CD4-positive, alpha-beta memory T cell (primary cell): ENCODE results near the gene PPA2. TPM values are rescaled to one million over a fixed set of nuclear protein-coding genes. Genes with fewer than 3 reads are reported as not detected.

ENCODE experiments used
- CTCF ChIA-PET: fragments of 350-600 bp; sonication (Branson Sonifier 250); formaldehyde crosslinking; loops from one replicate; lab custom pipeline; 2021; ENCODE audit warnings: inconsistent platforms; ENCODE audit not compliant: partially characterized antibody; lab: Charles Lee
- POLR2A ChIA-PET: fragments of 350-600 bp; sonication (Branson Sonifier 250); formaldehyde crosslinking; loops from one replicate; lab custom pipeline; 2021; ENCODE audit not compliant: partially characterized antibody; lab: Charles Lee
- DNase-seq, 5 donors: peaks; one replicate each; pipeline versions ENCODE4 v3.0.0 to v3.0.0-alpha.2; 2020 to 2022; ENCODE audit warnings: mixed read lengths in 1 of 5
- H3K27ac ChIP-seq: one replicate; pipeline ENCODE4 v1.7.0; 2013; ENCODE audit warnings: low read depth, low read length
- H3K27me3 ChIP-seq: 2 replicates; pipeline ENCODE4 v1.7.0; 2013; ENCODE audit warnings: mild to moderate bottlenecking, low read length, moderate library complexity; ENCODE audit not compliant: insufficient read depth
- H3K36me3 ChIP-seq: 2 replicates; pipeline ENCODE4 v1.7.0; 2013; ENCODE audit warnings: mild to moderate bottlenecking, low read length, moderate library complexity; ENCODE audit not compliant: insufficient read depth
- H3K4me1 ChIP-seq: 2 replicates; pipeline ENCODE4 v1.7.0; 2013; ENCODE audit warnings: mild to moderate bottlenecking, low read length, moderate library complexity; ENCODE audit not compliant: insufficient read depth
- H3K4me3 ChIP-seq, 2 donors: one replicate each; pipeline ENCODE4 v1.7.0; 2013; ENCODE audit warnings: low read length in 2 of 2, mild to moderate bottlenecking in 1 of 2
- H3K9me3 ChIP-seq, 2 donors: one replicate each; pipeline ENCODE4 v1.7.0; 2013; ENCODE audit warnings: low read length in 2 of 2, control low read depth in 1 of 2; ENCODE audit not compliant: control insufficient read depth in 1 of 2
- H3K27ac Mint-ChIP-seq, 7 donors: one replicate each; pipeline ENCODE4 v1.8.0; 2020 to 2021; ENCODE audit warnings: mixed read lengths in 7 of 7, mild to moderate bottlenecking in 6 of 7, inconsistent platforms in 3 of 7, moderate library complexity in 3 of 7
- H3K27me3 Mint-ChIP-seq, 2 donors: one replicate each; pipeline ENCODE4 v1.8.0; 2020 to 2021; ENCODE audit warnings: mixed read lengths in 2 of 2
- H3K36me3 Mint-ChIP-seq, 2 donors: one replicate each; pipeline ENCODE4 v1.8.0; 2020 to 2021; ENCODE audit warnings: mixed read lengths in 2 of 2, inconsistent platforms in 1 of 2, mild to moderate bottlenecking in 1 of 2
- H3K4me1 Mint-ChIP-seq, 4 donors: one replicate each; pipeline ENCODE4 v1.8.0; 2020 to 2021; ENCODE audit warnings: mixed read lengths in 4 of 4, mild to moderate bottlenecking in 1 of 4
- H3K4me3 Mint-ChIP-seq, 8 donors: one replicate each; pipeline ENCODE4 v1.8.0; 2020 to 2021; ENCODE audit warnings: mixed read lengths in 8 of 8, mild to moderate bottlenecking in 7 of 8, moderate library complexity in 6 of 8, inconsistent platforms in 3 of 8
- H3K9me3 Mint-ChIP-seq, 8 donors: one replicate each; pipeline ENCODE4 v1.8.0; 2020 to 2021; ENCODE audit warnings: mixed read lengths in 8 of 8, mild to moderate bottlenecking in 5 of 8, inconsistent platforms in 3 of 8, moderate library complexity in 1 of 8
- intact Hi-C: fragments of 100-400 bp; cut with micrococcal nuclease; formaldehyde crosslinking; loops from one replicate; pipeline ENCODE4 v1.15.1; 2023
- polyA plus RNA-seq, 2 donors: library from polyadenylated mRNA; unstranded; fragments of 300-500 nt; fragmentation: Illumina TruSeq; gene quantifications; one replicate each; pipeline ENCODE4 v1.2.3, GENCODE V29; 2021
- total RNA-seq, 2 experiments: library from RNA; stranded (reverse); gene quantifications; one replicate each; pipeline ENCODE4 v1.2.3, GENCODE V29; 2021

The PPA2 gene
- total RNA-seq = 10 to 100 TPM; 56.3 to 59.7 TPM
- 100 to 1,000 TPM; 129 to 160 TPM for polyA plus RNA-seq

DNA sequence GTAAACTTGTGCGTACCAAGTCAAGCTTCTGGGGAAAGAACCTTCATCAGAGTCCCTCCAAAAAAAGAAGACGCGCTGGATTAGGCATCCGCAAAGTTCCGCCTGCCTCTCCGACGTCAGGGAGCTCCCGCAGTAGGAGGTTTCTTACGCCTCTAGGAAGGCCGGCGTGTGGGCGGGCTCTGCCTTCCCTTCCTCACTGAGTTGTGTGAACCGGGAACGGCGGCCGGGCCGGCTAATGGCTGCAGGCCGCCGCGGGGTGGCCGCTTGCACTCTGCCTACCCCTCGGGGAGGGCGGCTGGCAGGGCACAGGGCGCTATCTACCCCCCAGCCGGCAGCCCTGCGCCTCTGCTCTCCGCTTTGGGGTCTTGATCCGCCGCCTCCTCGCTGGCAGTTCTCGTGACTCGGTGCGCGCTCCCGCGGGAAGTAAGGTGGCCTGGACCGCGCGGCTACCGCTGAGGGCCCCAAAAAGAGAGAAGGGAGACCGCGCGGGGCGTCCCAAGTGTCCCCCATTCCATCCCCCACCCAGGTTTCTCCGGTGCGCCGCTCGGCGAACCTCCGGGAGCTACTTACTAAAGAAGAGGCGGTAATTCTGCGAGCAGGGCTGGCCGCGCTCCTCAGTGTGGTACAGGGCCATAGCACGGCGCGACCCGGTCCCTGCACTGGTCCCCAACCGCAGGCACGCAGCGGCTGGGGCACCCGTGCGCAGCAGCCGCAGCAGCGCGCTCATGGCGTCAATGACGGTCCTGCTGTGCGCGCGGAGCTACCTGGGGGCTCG lies at the start of gene PPA2:
Gene PPA2 (minus strand): TSS at position 739 of the 775 bp plus-strand sequence. CDS start 12 bp downstream, at position 727.
- ChIA-PET CTCF (interaction anchor here (0.7 to 3.5 kb wide), 45 partner anchors 8 to 820 kb away, joined by 3 to 55 read pairs (median 3); partner anchors contain the start of gene TET2), POLR2A (interaction anchor here (0.6 to 2.2 kb wide), 12 partner anchors 9 to 842 kb away, joined by 3 to 28 read pairs (median 4); partner anchors contain the start of genes GSTCD, INTS12, TBCK and TET2)
- Histone ChIP-seq H3K27ac (peak within 1 kb of the TSS; percentile 97), H3K27me3 (no peaks in the 10 kb centered on the region), H3K36me3 (no peaks in the 10 kb centered on the region), H3K4me3 (peak within 1 kb of the TSS; percentile 72 to 84), H3K4me1 (peaks cover 35% of the 10 kb centered on the region), H3K9me3 (no peaks in the 10 kb centered on the region)
- peaks cover 26 to 56% (median 41%) of the 10 kb centered on the region in 4 donors for H3K4me1 Mint-ChIP-seq
- peak within 1 kb of the TSS; percentile 98 to 99 (median 99) for H3K27ac Mint-ChIP-seq
- H3K9me3 Mint-ChIP-seq = peaks cover 0 to 2% (median 0%) of the 10 kb centered on the region in 8 donors
- peaks cover 0 to 3% of the 10 kb centered on the region in 2 donors for H3K27me3 Mint-ChIP-seq
- H3K4me3 Mint-ChIP-seq = peak within 1 kb of the TSS; percentile 97 to 99 (median 99)
- peak; percentile 81 to 89 (median 85) for DNase-seq
- peaks cover 0 to 16% of the 10 kb centered on the region in 2 donors for H3K36me3 Mint-ChIP-seq
- intact Hi-C loops = loop anchor here (1.0 to 10.0 kb wide), 3 partner anchors 235 to 979 kb away; partner anchors contain the start of genes AIMP1, CXXC4, GSTCD and INTS12

DNA sequence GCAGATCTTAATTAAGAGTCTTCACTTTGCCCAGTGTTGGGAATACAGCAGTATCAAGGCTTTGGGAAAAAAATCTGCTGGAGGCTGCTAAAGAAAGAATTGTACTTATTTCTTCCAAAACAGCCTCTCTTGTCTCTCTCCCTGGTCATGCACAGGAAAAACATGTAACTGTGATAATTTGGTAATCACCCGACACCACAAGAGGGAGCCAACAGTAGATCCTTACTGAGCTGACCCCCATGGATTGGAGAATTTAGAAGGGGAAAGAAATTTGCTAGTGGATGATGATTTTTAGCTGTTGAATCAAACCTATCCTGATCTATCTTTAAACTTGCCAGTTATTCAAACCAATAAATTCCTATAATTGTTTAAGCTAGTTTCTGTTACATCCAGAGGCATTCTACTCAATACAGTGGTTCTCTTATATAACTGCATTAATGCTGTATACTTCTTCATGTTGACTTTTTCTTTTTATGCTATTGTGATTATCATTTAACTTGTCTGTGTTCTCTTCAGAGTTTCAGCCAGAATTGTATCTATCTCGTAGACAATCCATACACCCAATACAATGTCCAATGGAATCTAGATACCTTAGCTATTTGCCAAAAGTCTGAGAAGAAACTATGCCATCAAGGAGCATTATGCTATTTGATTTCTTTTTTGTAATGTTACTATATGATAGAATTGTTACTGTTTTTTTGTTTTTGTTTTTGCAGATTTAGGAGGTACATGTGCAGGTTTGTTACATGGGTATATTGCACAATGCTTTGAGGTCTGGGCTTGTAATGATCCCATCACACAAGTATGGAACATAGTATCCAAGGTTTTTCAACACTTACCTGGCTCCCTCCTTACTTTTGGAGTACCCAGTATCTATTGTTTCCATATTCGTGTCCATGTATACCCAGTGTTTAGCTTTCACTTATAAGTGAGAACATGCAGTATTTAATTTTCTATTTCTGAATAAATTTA lies 47.2 kb upstream of the PPA2 start:
- Histone ChIP-seq H3K36me3 (no peaks in the 10 kb centered on the region), H3K4me1 (no peaks in the 10 kb centered on the region), H3K4me3 (no peak overlapping the region), H3K27ac (no peak overlapping the region), H3K9me3 (no peaks in the 10 kb centered on the region), H3K27me3 (no peaks in the 10 kb centered on the region)
- no peak overlapping the region for H3K4me3 Mint-ChIP-seq
- H3K27ac Mint-ChIP-seq = no peak overlapping the region
- intact Hi-C loops = loop anchor here (1.0 to 5.0 kb wide), 2 partner anchors 194 to 681 kb away; no protein-coding TSS in a partner anchor
- POLR2A ChIA-PET = no interaction called here
- CTCF ChIA-PET = interaction anchor here (0.7 kb wide), 1 partner anchor 193 kb away, joined by 3 read pairs; no protein-coding TSS in a partner anchor
- H3K27me3 Mint-ChIP-seq = peaks cover 3 to 4% of the 10 kb centered on the region in 2 donors
- H3K4me1 Mint-ChIP-seq = no peaks in the 10 kb centered on the region
- no peaks in the 10 kb centered on the region for H3K36me3 Mint-ChIP-seq
- DNase-seq = peak in 3 of 5 donors; percentile 2 to 6 (median 4)
- peaks cover 0 to 4% (median 0%) of the 10 kb centered on the region in 8 donors for H3K9me3 Mint-ChIP-seq

GRCh38 chr4:105510245-105510644 lies 36.4 kb upstream of the PPA2 start:
- Mint-ChIP-seq H3K4me1 (peaks cover 0 to 2% (median 0%) of the 10 kb centered on the region in 4 donors), H3K36me3 (no peaks in the 10 kb centered on the region), H3K9me3 (peaks cover 0 to 16% (median 6%) of the 10 kb centered on the region in 8 donors), H3K27me3 (peaks cover 1 to 3% of the 10 kb centered on the region in 2 donors), H3K27ac (no peak overlapping the region), H3K4me3 (no peak overlapping the region)
- CTCF ChIA-PET = no interaction called here
- no peak overlapping the region for H3K27ac ChIP-seq
- H3K9me3 ChIP-seq = no peaks in the 10 kb centered on the region
- no peak for DNase-seq
- H3K27me3 ChIP-seq = no peaks in the 10 kb centered on the region
- POLR2A ChIA-PET = no interaction called here
- no peaks in the 10 kb centered on the region for H3K36me3 ChIP-seq
- intact Hi-C loops = no loop called here
- no peaks in the 10 kb centered on the region for H3K4me1 ChIP-seq
- no peak overlapping the region for H3K4me3 ChIP-seq

- H3K27me3 Mint-ChIP-seq = peaks cover 1 to 3% of the 10 kb centered on the region in 2 donors
- ChIA-PET POLR2A (no interaction called here), CTCF (no interaction called here)
- no peaks in the 10 kb centered on the region for H3K9me3 ChIP-seq
- H3K4me3 ChIP-seq = no peak overlapping the region
- no peak overlapping the region for H3K27ac Mint-ChIP-seq
- H3K4me1 Mint-ChIP-seq = peaks cover 0 to 2% (median 0%) of the 10 kb centered on the region in 4 donors
- intact Hi-C loops = no loop called here
- DNase-seq = no peak
- no peaks in the 10 kb centered on the region for H3K27me3 ChIP-seq
- peaks cover 0 to 13% (median 4%) of the 10 kb centered on the region in 8 donors for H3K9me3 Mint-ChIP-seq
- no peak overlapping the region for H3K27ac ChIP-seq
- no peaks in the 10 kb centered on the region for H3K36me3 Mint-ChIP-seq
- no peaks in the 10 kb centered on the region for H3K36me3 ChIP-seq
- no peak overlapping the region for H3K4me3 Mint-ChIP-seq
- H3K4me1 ChIP-seq = no peaks in the 10 kb centered on the region
Measured at GRCh38 chr4:105509714-105510113, 35.9 kb upstream of the PPA2 start.

DNA sequence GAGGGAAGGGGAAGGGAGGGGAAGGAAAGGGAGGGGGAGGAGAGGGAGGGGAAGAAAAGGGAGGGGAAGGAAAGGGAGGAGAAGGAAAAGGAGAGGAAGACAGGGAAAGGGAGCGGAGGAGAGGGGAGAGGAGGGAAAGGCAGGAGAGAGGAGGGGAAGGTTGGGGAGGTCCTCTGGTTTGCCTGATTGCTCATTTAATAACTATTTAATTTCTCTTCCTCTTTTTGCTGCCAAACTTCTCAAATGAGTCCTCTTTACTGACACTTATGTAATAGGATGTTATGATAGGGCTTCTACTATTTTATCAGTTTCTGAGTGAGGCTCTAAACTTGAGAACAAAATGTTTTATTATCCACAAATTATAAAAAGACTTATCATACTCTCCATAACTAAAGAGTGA lies 35.4 kb upstream of the PPA2 start:
- Mint-ChIP-seq H3K36me3 (no peaks in the 10 kb centered on the region), H3K4me1 (peaks cover 0 to 2% (median 0%) of the 10 kb centered on the region in 4 donors), H3K4me3 (no peak overlapping the region), H3K27me3 (peaks cover 1 to 3% of the 10 kb centered on the region in 2 donors), H3K9me3 (peaks cover 0 to 12% (median 4%) of the 10 kb centered on the region in 8 donors), H3K27ac (no peak overlapping the region)
- no peaks in the 10 kb centered on the region for H3K27me3 ChIP-seq
- H3K27ac ChIP-seq = no peak overlapping the region
- no peak overlapping the region for H3K4me3 ChIP-seq
- CTCF ChIA-PET = no interaction called here
- H3K4me1 ChIP-seq = no peaks in the 10 kb centered on the region
- no peak for DNase-seq
- POLR2A ChIA-PET = no interaction called here
- no peaks in the 10 kb centered on the region for H3K9me3 ChIP-seq
- H3K36me3 ChIP-seq = no peaks in the 10 kb centered on the region
- intact Hi-C loops = no loop called here

- Mint-ChIP-seq H3K4me1 (no peaks in the 10 kb centered on the region), H3K36me3 (no peaks in the 10 kb centered on the region), H3K27me3 (peaks cover 0 to 1% of the 10 kb centered on the region in 2 donors), H3K9me3 (no peaks in the 10 kb centered on the region), H3K27ac (no peak overlapping the region), H3K4me3 (no peak overlapping the region)
- DNase-seq = no peak
- no peaks in the 10 kb centered on the region for H3K27me3 ChIP-seq
- no peaks in the 10 kb centered on the region for H3K4me1 ChIP-seq
- no peaks in the 10 kb centered on the region for H3K36me3 ChIP-seq
- ChIA-PET CTCF (no interaction called here), POLR2A (no interaction called here)
- H3K9me3 ChIP-seq = no peaks in the 10 kb centered on the region
- no peak overlapping the region for H3K27ac ChIP-seq
- no peak overlapping the region for H3K4me3 ChIP-seq
- intact Hi-C loops = no loop called here
Measured at GRCh38 chr4:105504744-105505143, 30.9 kb upstream of the PPA2 start.
